DOHH2 (cell line): ENCODE data around the gene ACACB.
A peak's percentile ranks its signal among the peaks of the same experiment; 100 is the strongest.

ENCODE experiments used
- H3F3A ChIP-seq: fragments of 200-600 bp; sonication (generic), shearing (Covaris generic); 2 replicates; pipeline ENCODE4 v1.6.0; 2016; ENCODE audit warnings: antibody characterized with exemption, mild to moderate bottlenecking; ENCODE audit not compliant: control insufficient read depth, insufficient read depth
- H3K27ac ChIP-seq: fragments of 200-600 bp; sonication (generic); 2 replicates; pipeline ENCODE4 v1.5.1; 2014; ENCODE audit warnings: low read depth, mild to moderate bottlenecking, low read length, moderate library complexity
- H3K27me3 ChIP-seq: fragments of 200-600 bp; sonication (generic); 2 replicates; pipeline ENCODE4 v1.6.1; 2014; ENCODE audit warnings: mild to moderate bottlenecking, low read length, mixed read lengths; ENCODE audit not compliant: control insufficient read depth
- H3K36me3 ChIP-seq: fragments of 200-600 bp; sonication (generic); 2 replicates; pipeline ENCODE4 v1.6.1; 2014; ENCODE audit warnings: mild to moderate bottlenecking, low read length, moderate library complexity, mixed read lengths; ENCODE audit not compliant: control insufficient read depth
- H3K4me1 ChIP-seq: fragments of 200-600 bp; sonication (generic); 2 replicates; pipeline ENCODE4 v1.6.1; 2014; ENCODE audit warnings: mild to moderate bottlenecking, low read length, mixed read lengths; ENCODE audit not compliant: control insufficient read depth
- H3K4me2 ChIP-seq: fragments of 200-600 bp; sonication (generic); 2 replicates; pipeline ENCODE4 v1.6.0; 2014; ENCODE audit warnings: mild to moderate bottlenecking, low read length, moderate library complexity
- H3K4me3 ChIP-seq: fragments of 200-600 bp; sonication (generic); 2 replicates; pipeline ENCODE4 v1.5.1; 2014; ENCODE audit warnings: mild to moderate bottlenecking, low read length, mixed read lengths
- H3K79me2 ChIP-seq: fragments of 200-600 bp; sonication (generic); 2 replicates; pipeline ENCODE4 v1.6.1; 2014; ENCODE audit warnings: mild to moderate bottlenecking, low read length, mixed read lengths; ENCODE audit not compliant: control insufficient read depth
- H3K9me2 ChIP-seq: fragments of 200-600 bp; sonication (generic); replicated peaks from 2 replicates; pipeline ENCODE4 v1.6.1; 2014; ENCODE audit warnings: mild to moderate bottlenecking, low read length, mixed read lengths; ENCODE audit not compliant: control insufficient read depth
- H3K9me3 ChIP-seq: fragments of 200-600 bp; sonication (generic); 2 replicates; pipeline ENCODE4 v1.6.1; 2014; ENCODE audit warnings: antibody characterized with exemption, low read length, mixed read lengths; ENCODE audit not compliant: control insufficient read depth, insufficient read depth
- H4K20me1 ChIP-seq: fragments of 200-600 bp; sonication (generic); 2 replicates; pipeline ENCODE4 v1.6.0; 2014; ENCODE audit warnings: low read depth, mild to moderate bottlenecking, antibody characterized with exemption, low read length, moderate library complexity; ENCODE audit not compliant: control insufficient read depth, insufficient read depth
- EZH2phosphoT487 ChIP-seq: fragments of 200-600 bp; sonication (generic); IDR thresholded peaks from 2 replicates; pipeline ENCODE4 v1.6.1; 2017; ENCODE audit warnings: borderline replicate concordance, mild to moderate bottlenecking, antibody characterized with exemption, low read length, moderate library complexity, mixed read lengths
- TF ChIP-seq, protein P1 (sequence below): fragments of 200-600 bp; sonication (generic); IDR thresholded peaks from one replicate; pipeline ENCODE4 v1.5.1; 2014; ENCODE audit warnings: antibody characterized with exemption, mild to moderate bottlenecking, low read depth, low read length; ENCODE audit not compliant: poor library complexity, severe bottlenecking

Gene ACACB

GRCh38 chr12:109087250-109087649 lies 29.1 kb upstream of the ACACB start:
- Histone ChIP-seq H3K4me1 (peaks cover 20% of the 10 kb centered on the region), H3F3A (peaks cover 16% of the 10 kb centered on the region; the same call in 1 of the 2 replicates), H3K4me3 (no peak overlapping the region), H3K4me2 (no peak overlapping the region), H3K36me3 (peaks cover 90% of the 10 kb centered on the region), H4K20me1 (peaks cover 2% of the 10 kb centered on the region; the same call in 1 of the 2 replicates), H3K79me2 (peaks cover 30% of the 10 kb centered on the region), H3K9me3 (no peaks in the 10 kb centered on the region), H3K9me2 (no peaks in the 10 kb centered on the region), H3K27ac (no peak overlapping the region), H3K27me3 (no peaks in the 10 kb centered on the region)
- TF ChIP-seq, protein P1, sequence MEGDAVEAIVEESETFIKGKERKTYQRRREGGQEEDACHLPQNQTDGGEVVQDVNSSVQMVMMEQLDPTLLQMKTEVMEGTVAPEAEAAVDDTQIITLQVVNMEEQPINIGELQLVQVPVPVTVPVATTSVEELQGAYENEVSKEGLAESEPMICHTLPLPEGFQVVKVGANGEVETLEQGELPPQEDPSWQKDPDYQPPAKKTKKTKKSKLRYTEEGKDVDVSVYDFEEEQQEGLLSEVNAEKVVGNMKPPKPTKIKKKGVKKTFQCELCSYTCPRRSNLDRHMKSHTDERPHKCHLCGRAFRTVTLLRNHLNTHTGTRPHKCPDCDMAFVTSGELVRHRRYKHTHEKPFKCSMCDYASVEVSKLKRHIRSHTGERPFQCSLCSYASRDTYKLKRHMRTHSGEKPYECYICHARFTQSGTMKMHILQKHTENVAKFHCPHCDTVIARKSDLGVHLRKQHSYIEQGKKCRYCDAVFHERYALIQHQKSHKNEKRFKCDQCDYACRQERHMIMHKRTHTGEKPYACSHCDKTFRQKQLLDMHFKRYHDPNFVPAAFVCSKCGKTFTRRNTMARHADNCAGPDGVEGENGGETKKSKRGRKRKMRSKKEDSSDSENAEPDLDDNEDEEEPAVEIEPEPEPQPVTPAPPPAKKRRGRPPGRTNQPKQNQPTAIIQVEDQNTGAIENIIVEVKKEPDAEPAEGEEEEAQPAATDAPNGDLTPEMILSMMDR = no peak
- no peak for TF ChIP-seq EZH2phosphoT487

DNA sequence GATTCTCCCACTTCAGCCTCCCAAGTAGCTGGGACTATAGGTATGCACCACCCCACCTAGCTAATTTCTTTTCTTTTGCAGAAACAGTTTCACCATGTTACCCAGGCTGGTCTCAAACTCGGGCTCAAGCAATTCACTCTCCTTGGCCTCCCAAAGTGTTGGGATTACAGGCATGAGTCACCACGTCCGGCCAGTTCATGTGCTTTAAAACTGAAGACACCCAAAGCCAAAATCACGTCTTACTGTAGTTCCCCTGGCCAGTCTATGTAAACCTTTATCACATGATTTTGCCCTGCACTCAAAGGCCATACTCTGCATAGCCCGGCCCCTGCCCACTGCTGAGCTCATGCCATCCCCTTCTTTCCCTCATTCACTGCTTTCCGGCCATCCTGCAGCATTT lies 27.6 kb upstream of the ACACB start:
- H3K9me3 ChIP-seq = no peaks in the 10 kb centered on the region
- H3K79me2 ChIP-seq = peaks cover 41% of the 10 kb centered on the region
- peaks cover 16% of the 10 kb centered on the region; the same call in 1 of the 2 replicates for H3F3A ChIP-seq
- H3K36me3 ChIP-seq = peaks cover 79% of the 10 kb centered on the region
- no peak for TF ChIP-seq EZH2phosphoT487
- TF ChIP-seq, protein P1 = no peak
- H3K27me3 ChIP-seq = no peaks in the 10 kb centered on the region
- no peak overlapping the region for H3K4me2 ChIP-seq
- H3K4me1 ChIP-seq = peaks cover 35% of the 10 kb centered on the region
- no peak overlapping the region for H3K4me3 ChIP-seq
- H3K9me2 ChIP-seq = no peaks in the 10 kb centered on the region
- H4K20me1 ChIP-seq = peaks cover 2% of the 10 kb centered on the region; the same call in 1 of the 2 replicates
- no peak overlapping the region for H3K27ac ChIP-seq

DNA sequence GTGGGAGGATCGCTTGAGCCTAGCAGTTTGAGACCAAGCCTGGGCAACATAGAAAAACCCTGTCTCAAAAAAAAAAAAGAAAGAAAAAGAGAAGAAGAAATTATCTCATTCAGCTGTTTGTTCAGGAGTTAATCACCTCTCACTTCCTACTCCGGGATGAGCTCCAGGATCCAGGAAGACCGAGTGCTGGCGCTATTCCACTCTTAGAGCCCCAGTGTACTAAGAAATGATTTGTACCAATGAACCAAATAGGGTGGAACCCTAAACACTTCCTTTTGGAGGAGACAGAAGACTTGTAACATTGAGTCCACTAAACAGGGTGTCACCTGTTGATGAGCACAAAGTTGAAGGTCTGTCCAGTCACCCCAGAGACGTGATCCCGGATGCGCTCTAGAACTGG lies 26.7 kb upstream of the ACACB start:
- TF ChIP-seq, protein P1 = no peak
- no peak for TF ChIP-seq EZH2phosphoT487
- peaks cover 36% of the 10 kb centered on the region for H3K4me1 ChIP-seq
- no peaks in the 10 kb centered on the region for H3K9me3 ChIP-seq
- H3F3A ChIP-seq = peaks cover 16% of the 10 kb centered on the region; the same call in 1 of the 2 replicates
- H3K79me2 ChIP-seq = peaks cover 41% of the 10 kb centered on the region
- peaks cover 75% of the 10 kb centered on the region for H3K36me3 ChIP-seq
- no peaks in the 10 kb centered on the region for H3K9me2 ChIP-seq
- no peak overlapping the region for H3K27ac ChIP-seq
- H3K4me2 ChIP-seq = peak overlapping the region; percentile 99; the same call in 1 of the 2 replicates
- H3K4me3 ChIP-seq = no peak overlapping the region
- peaks cover 2% of the 10 kb centered on the region; the same call in 1 of the 2 replicates for H4K20me1 ChIP-seq
- H3K27me3 ChIP-seq = no peaks in the 10 kb centered on the region
